ENCODE measurements around the gene CALCOCO1. TPM values are rescaled to one million over a fixed set of nuclear protein-coding genes. Genes with fewer than 3 reads are reported as not detected.
A peak's percentile ranks its signal among the peaks of the same experiment; 100 is the strongest.
"Not testable (repeated sequence)": the region's sequence is repeated elsewhere in the genome, so short reads cannot be mapped to it uniquely, and the experiment has no call there.

The CALCOCO1 gene, protein sequence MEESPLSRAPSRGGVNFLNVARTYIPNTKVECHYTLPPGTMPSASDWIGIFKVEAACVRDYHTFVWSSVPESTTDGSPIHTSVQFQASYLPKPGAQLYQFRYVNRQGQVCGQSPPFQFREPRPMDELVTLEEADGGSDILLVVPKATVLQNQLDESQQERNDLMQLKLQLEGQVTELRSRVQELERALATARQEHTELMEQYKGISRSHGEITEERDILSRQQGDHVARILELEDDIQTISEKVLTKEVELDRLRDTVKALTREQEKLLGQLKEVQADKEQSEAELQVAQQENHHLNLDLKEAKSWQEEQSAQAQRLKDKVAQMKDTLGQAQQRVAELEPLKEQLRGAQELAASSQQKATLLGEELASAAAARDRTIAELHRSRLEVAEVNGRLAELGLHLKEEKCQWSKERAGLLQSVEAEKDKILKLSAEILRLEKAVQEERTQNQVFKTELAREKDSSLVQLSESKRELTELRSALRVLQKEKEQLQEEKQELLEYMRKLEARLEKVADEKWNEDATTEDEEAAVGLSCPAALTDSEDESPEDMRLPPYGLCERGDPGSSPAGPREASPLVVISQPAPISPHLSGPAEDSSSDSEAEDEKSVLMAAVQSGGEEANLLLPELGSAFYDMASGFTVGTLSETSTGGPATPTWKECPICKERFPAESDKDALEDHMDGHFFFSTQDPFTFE
- 110 TPM for total RNA-seq

DNA sequence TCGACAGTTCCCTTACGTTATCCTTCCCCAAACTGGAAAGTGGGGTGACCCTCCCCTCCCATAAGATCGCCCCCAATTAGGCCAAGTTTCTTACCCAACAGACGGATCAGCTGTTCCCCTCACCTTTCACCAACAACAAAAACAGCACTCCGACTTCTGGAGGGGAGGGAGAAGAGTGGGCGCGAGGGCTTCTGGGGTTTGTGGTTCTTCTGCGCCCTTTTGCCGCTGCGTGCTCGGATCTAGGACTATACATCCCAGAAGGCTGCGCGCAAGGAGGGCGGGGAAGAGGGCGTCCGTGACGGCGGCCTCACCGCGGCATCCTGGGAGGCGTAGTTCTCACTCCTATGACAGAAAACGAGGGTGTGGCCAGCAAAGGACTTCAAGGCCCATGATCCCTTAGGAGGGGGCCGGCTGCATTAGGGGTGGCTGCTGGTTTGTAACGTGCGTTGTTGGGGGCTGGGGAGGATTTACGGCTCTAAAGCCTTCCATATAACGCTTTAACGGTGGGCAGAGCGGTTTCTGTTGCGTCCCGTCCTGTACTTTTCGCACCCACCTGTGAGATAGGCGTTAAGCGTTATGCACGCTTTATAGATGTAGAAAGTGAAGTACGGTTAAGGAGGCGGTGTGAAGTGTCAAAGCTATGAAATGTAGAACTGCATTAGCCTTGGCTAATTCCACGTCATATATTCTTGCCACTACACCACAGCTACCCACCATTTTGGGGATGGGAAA lies at the start of gene CALCOCO1:
CALCOCO1 (minus strand) TSS at position 143 of the 732 bp plus-strand sequence. CDS start 2,210 bp downstream, outside the sequence.
- peak; percentile 99 for DNase-seq

DNA sequence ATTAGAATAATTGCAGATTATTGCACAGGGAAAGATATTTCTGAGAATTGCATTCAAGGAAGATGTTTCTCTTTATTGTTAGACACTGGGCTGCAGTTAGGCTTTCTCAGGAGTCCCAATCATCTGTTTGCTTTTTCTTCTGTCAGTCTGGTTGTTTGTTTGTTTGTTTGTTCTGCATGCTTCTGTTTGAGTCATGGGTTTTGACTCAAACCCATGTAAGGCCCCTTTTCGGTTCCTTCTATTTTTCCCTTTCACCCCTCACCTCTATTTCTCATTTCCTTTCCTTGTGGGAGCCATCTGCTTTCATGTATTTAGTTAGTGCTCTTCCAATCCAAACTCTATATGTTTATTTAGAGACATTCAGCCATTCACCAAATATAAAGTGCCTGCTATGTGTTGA lies 49.6 kb upstream of the CALCOCO1 start:
- no peak for DNase-seq

DNA sequence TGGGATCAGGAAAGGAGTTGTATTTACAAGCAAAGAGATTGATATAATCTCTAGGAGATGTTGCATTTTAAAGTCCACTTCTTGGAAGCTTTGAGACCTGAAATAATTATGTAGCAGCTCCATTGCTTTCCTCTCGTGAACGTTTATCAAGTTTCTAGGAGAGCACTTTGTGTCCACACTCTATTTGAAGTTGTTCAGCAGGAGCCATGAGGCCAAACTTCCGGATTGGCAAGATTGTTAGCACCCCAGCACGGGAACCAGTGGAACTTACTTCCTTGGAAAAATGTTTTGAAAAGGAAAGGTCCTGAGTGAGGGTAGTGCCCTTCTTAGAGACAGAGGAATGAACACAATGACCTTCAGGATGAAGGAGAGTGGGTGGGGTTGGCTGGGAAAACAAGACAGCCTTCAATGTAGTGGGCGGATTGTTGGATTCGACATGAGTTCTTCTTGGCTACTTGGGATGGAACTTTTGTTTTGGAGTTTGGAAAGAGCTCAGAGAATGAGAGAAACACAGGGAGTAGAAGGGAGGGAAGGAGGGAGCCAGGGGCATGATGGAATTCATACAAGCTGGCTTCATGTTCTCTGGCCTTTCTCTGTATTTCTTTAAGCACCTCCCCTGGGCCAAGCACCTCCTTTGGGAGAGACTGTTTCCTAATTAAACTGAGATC lies 48.4 kb upstream of the CALCOCO1 start:
- peak; percentile 59 for DNase-seq

DNA sequence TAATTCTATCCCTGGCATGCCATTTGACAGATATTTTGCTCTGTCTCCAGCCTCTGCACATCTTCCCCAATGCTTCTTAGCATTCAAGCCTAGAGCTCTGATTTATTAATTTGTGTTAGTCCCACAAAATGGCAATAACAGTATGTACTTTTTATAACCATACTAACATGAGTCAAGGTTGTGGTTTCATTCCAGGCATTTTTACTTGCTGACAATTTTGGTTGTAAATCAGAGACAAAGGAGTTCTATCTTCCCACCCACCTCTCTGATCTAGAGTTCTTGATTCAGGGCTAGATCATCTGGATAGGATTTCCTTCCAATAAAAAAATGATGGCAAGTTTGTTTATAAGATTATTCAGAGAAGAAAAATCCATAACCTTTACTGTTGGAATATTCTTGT lies 43.0 kb upstream of the CALCOCO1 start:
- DNase-seq: no peak

DNA sequence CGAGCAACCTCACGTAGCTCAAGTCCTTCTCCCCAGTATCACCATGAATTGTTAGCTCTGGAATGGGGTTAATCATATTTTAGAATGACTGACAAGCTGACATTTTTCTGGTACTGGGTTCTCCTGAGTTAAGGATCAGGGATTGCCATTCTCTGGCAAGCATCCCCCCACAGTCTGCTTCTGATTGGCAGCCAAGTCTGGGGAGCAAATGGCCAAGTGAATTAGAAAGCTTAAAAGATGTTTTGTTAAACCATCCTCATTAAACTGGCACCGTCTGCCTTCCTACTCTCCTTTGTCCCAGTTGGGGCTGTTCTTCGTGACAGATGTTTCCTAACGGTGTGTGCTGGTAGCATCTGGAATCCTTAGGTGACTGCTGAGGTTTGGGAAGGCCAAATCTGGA lies 41.7 kb upstream of the CALCOCO1 start:
- no peak for DNase-seq

DNA sequence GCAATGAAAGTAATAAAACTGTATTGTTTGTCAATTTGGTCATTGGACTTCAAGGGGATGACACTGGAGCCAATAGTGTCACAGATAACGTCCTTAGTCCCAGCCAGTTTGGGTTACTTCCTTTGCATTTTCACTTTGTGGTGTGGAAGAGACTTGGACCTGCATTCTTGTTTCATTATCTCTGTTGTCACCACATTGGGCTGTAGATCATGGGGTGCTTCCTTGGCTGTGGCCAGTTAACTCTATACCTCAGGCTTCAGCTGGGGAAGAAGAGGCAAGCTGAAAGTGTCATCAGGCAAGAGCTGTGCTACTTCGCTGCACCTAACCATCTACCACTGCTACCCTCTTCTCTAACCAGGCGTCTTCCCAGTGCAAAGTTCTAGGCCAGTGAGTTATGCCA lies 39.6 kb upstream of the CALCOCO1 start:
- DNase-seq: no peak

DNA sequence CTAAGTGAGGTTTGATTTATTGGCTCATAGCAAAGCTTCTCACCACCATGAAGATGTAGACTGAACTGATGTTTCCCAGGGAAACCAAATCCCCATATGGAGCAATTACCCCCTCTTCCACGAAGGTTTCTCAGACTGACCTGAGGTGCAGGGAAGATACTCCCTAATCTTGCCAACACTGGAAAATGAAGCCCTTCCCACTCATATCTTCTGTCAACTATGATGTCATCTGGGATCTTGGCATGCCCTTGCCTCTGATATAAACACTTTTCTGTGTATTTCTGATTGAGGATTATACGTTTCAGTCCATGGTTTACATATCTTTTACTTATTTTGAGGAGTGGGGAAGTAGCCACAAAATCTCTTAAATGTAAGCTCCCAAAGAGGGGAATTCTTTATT lies 38.6 kb upstream of the CALCOCO1 start:
- no peak for DNase-seq

DNA sequence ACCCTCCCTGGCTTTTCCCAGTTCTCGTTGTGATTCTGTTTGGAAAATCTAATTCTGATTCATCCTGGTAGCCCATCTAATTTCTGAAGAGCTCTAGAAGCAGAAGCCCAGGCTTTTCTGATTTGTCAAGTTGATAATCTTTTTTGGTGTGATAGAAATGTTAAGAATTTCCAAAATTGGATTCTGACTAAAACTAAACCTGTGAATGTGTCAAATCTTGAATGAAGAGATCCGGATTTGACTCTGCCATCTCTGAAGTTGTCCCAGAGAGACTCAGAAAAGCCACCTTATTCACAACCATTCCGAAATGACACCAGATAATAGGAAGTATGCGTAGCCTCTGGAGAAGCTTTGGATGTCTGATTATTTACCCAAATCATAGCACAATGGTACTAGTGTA lies 37.4 kb upstream of the CALCOCO1 start:
- DNase-seq: no peak

DNA sequence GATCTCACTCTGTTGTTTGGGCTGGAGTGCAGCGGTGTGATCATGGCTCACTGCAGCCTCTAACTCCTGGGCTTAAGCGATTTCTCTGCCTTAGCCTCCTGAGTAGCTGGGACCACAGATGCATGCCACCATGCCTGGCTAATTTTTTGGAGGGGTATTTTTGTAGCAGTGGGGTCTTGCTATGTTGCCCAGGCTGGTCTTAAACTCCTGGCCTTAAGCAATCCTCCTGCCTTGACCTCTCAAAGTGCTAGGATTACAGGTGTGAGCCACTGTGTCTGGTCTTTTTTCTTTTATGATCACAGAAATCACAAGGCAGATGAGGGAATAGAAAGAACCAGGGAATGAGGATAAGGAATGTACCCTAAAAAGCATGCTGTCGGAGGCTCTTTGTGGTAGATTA lies 35.5 kb upstream of the CALCOCO1 start:
- DNase-seq: not testable (repeated sequence)

DNA sequence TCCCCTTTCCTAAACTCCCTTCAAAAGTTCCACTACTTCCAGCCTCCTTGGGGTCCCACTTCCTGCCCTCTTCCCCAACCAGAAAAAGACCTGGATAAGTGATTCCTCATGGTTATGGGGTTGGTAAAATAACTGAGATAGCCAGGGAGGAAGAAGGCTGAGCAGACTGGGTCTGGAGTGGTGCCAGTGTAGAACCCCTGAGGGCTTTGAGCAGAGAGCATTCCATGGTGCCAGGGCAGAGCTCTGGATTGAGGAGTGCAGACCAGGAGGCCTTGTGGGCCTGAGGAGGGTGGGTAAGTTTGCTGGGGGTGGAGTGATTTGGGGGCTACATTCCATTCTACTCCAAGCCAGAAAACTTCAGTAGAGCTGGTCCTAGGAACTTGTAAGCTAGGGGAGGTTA lies 34.1 kb upstream of the CALCOCO1 start:
- no peak for DNase-seq

DNA sequence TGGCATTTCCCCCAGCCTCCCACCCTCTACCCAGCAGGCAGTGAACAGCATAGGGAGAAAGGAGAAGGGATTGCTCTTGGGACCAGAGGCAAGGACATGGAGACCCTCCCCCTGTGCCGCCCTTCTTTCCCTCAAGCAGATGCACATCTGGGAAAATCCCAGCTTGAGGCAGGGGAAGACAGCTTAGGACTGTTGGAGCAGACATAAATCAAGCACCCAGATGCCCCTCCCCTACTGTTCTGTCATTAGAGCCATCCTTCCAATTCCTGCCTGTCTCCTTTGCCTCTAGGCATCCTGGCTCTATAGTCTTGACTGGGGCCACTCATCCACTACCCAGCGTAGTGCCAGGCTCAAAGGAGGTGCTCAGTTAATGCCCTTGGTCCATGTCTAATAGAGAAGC lies 32.0 kb upstream of the CALCOCO1 start:
- peak; percentile 14 for DNase-seq

DNA sequence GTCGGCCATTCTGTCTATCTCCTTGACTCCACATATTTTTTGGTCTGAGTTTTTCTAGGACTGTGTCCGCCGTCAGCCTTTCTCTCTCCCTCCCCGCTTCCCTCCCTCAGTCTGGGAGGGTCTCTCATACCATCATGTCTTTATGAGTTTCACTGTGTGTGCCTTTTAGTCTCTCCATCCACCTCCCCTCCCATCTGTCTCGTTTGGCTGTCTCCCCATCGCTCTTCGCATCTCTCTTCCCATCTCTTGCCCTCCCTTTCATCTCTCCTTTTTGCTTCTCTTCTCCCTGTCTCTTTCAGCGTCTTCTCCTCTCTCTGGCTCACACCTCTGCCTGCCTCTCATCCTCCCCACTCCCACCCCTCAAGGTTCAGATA lies 31.5 kb upstream of the CALCOCO1 start:
- no peak for DNase-seq

DNA sequence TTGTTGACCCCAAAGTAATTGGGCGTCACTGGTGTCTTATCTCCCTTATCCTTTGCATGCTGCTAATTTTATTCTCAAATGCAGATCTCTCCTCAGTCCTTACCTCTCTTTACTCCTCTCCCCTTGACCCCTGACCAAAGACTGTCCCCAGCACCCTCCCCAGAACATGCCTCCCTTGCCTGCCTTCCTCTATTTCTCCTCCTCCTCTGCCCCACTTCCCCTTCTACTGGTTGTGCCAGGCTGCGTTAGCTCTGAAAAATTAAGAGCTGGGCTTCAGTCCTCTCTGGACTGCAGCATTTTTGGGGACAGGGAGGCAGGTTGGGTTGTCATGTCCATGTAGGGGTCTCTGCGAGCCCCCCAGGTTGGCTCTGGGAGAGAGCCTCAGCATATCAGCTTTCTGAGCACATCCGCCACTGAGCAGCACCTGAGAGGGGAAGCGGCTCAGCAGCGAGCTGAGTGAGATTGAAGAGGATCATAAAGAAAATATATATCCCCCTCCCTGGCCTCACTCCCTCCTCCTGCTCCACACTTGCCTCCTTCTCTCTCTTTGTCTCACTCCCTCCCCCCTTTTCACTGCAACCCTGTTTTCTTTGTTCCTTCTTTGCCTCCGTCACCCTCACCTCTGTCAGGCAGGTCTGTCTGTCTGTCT lies 31.0 kb upstream of the CALCOCO1 start:
- no peak for DNase-seq

DNA sequence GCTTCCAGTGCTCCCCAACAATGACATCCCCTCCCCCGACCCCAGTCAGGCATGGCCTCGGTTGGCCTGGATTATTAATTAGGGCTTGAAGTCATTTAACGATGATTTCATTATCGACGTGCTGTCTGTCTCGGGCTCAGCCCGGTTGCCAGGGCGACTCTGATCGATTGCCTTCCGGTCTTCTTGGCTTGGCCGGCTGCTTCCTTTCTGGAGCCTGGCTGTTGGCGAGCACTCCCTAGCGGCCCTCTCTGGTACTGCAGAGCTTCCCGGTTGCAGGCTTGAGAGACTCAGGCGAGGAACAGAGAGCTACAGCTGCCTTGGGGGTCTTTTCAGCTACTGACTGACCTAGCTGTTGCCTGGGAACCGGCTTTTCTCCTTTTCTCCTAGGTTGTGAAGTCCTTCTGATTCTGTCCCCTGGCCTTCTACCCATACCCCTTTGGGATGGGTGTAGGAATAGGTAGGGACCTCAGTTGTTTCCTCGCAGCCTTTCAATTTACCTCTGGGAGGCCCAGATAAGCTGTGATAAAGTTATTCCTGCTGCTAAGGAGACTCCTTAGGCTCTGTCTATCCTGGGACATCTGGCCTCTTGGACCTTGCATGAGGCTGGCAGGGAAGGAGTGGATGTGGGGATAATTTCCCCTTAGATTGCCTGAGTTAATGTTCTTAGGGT lies 30.0 kb upstream of the CALCOCO1 start:
- DNase-seq: peak; percentile 46

DNA sequence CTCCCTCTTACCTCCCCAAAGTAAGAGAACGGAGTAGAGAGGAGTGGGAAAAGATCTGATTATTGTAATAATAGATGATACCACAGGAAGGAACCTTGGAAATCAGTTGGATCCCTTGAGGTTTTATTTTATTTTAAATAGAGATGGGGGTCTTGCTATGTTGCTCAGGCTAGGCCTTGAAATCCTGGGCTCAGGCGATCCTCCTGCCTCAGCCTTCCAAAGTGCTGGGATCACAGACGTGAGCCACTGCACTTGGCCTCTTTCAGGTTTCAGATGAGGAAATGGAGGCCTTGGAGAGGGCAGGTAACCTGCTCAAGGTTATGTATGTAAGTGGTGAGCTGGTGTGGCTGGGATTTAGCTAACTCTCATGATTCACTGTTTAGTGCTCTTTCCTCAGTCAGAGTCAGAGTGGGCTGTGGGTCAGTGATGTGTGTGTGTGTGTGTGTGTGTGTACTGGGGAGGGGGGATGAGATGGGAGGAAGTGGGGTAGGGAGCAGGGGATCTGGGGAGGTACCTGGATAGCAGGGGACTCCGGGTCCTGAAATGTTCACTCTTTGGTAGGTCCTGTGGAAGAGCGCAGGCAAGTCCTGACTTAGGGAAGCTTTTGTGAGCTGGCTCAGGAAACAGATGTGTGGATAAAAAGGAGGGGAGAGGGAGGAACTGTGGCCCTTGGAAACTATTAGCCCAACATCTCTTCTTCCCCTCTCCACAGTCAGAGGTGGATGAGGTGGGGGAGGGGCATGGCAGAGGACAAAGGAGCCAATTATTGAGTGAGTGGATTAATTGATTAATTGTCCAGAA lies 29.2 kb upstream of the CALCOCO1 start:
- no peak for DNase-seq

DNA sequence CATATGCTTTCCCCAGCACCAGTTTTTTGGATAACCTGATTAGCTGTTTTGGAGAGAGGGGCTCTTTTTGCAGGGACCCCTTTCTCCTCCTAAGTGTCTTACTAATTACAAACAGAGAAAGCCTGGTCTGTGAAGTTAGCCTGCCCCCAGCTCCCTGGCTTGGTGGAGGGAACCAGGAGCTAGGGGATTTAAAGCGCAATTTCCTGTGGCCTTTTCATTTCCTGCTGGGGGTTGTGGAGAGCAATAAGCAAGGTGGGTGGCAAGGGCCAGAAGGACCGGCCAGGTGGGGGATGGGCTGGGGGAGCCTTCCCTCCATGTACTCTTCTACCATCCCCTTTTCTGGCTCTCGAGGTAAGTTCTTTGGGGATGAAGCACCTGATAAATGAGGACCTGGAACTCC lies 28.6 kb upstream of the CALCOCO1 start:
- no peak for DNase-seq

DNA sequence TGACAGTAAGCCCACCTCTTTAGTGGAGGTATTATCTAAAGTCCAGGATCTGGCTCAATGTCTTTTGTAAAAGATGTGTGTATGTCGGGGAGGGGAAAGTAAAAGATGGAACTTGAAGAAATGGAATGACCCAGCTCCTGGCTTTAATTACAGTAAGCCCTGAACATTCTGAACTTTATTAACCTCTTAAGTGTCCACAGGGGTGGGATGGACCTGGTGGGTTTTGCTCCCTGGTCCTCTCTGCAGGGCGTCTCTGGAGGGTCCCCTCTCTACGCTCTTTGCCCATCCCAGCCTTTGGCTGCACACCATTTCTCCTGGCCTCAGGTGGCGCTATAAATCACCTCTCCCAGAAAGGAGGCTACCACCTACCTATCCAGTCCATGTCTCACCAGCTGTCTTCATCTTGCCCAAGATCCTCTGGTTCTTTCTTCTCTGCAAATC lies 28.2 kb upstream of the CALCOCO1 start:
- no peak for DNase-seq

DNA sequence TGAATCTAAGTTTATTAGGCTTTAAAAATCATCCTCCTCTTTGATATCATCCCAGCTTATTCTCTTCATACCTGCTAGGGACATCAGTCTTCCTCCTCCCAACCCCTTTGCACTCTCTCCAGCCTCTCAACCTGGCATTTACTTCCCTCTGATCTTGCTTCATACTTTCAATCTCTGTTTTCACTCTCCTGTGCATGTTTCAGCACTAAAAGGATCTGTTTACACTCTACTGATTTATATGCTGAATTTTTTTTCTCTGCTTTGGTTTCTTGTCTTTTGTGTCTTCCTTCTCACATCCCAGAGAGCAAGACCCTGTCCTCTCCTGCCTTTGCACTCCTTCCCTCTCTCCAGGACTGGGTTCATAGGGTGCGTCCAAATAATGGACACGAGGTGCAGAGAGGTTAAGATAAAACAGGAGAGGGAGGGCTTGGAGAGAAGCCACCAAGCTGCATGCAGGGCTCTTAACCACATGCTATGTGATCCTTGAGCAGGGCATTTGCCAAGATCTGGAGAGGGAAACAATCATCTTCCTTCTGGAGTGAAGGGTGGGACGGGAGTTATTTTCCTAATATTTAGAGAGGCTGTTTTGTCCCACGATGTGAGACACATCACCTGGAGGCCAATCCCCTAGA lies 27.5 kb upstream of the CALCOCO1 start:
- peak; percentile 49 for DNase-seq

DNA sequence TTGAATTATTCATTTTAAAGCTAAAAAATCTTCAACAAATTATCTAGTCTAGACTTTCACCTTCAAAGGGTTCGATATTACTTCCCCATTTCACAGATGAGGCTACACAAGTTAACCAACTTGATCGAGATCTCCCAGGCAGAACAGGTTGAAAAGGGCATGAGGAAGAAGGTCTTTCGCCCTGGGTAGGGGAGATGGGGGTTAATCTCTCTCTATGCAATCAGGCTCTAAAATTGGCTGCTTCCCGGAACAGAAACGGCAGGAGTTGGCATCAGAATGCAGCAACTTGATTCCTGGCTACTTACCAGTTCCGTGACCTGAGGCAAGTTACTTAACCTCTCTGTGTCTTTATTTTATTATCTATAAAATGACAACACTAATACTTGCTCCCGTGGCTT lies 26.9 kb upstream of the CALCOCO1 start:
- DNase-seq: no peak

DNA sequence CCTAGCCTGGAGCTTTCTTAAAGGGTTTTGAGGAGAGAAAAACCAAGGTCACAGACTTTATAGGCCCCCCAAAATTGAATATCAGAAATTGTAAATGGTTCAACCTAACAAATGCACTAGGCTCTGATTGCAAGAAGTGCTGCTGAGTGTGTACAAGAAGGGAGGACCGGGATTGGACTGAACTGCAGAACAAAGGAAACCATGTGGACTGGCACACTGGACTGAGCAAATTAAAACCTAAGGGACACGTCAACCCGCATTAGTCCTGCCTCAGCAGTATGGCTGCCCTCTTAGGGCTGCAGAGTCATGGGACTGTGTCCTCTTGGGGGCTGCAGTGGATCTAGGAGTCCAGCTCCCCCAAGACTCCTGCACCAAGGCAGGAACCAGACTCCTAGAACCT lies 25.4 kb upstream of the CALCOCO1 start:
- DNase-seq: no peak
